Ishikawa (cell line): Measurements from ENCODE around the gene ST7.

Experiments used
- CEBPB ChIP-seq: IDR thresholded peaks from 2 replicates; pipeline ENCODE4 v1.6.1; 2012
- EP300 ChIP-seq: IDR thresholded peaks from 2 replicates; pipeline ENCODE4 v1.6.1; 2012; ENCODE audit warnings: borderline replicate concordance
- TAF1 ChIP-seq: IDR thresholded peaks from 2 replicates; pipeline ENCODE4 v1.6.1; 2012; ENCODE audit warnings: low read depth, mild to moderate bottlenecking
- TF ChIP-seq, protein P1 (sequence below): IDR thresholded peaks from 2 replicates; pipeline ENCODE4 v1.6.1; 2012; ENCODE audit warnings: low read depth, mild to moderate bottlenecking

DNA sequence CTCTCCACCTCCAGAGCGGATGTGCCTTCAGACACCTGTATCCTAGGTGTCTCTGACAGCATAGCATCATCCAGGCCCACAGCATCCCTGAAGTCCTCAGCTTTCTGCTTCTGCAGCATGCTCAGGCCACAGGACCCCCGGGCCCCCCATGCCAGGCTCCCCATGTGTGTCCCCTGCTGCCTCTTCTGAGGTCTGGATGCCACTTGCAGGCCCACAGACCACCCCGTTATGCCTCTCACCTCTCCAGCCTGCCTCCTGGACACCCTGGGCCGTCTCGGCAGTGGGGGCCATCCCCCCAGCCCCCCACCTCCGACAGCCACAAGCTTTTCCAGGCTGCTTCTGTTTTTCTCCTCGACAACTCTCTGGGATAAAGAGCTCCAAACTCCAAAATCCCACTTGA lies 285.2 kb downstream of the ST7 start:
- no peak for TF ChIP-seq EP300
- TF ChIP-seq TAF1: no peak
- TF ChIP-seq, protein P1, sequence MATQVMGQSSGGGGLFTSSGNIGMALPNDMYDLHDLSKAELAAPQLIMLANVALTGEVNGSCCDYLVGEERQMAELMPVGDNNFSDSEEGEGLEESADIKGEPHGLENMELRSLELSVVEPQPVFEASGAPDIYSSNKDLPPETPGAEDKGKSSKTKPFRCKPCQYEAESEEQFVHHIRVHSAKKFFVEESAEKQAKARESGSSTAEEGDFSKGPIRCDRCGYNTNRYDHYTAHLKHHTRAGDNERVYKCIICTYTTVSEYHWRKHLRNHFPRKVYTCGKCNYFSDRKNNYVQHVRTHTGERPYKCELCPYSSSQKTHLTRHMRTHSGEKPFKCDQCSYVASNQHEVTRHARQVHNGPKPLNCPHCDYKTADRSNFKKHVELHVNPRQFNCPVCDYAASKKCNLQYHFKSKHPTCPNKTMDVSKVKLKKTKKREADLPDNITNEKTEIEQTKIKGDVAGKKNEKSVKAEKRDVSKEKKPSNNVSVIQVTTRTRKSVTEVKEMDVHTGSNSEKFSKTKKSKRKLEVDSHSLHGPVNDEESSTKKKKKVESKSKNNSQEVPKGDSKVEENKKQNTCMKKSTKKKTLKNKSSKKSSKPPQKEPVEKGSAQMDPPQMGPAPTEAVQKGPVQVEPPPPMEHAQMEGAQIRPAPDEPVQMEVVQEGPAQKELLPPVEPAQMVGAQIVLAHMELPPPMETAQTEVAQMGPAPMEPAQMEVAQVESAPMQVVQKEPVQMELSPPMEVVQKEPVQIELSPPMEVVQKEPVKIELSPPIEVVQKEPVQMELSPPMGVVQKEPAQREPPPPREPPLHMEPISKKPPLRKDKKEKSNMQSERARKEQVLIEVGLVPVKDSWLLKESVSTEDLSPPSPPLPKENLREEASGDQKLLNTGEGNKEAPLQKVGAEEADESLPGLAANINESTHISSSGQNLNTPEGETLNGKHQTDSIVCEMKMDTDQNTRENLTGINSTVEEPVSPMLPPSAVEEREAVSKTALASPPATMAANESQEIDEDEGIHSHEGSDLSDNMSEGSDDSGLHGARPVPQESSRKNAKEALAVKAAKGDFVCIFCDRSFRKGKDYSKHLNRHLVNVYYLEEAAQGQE: no peak
- no peak for TF ChIP-seq CEBPB
